Neural cell (in vitro differentiated cells): ENCODE data around the gene SMG6. TPM values are rescaled to one million over a fixed set of nuclear protein-coding genes. Genes with fewer than 3 reads are reported as not detected.

Source experiments
- H2AFZ ChIP-seq: fragments of 200-600, 300-800 bp; sonication (generic), shearing (Covaris generic); 2 replicates; pipeline ENCODE4 v1.6.0; 2014; ENCODE audit warnings: low read depth, mild to moderate bottlenecking, antibody characterized with exemption, low read length, moderate library complexity
- H3F3A ChIP-seq: fragments of 200-600 bp; shearing (Covaris generic); 2 replicates; pipeline ENCODE4 v1.6.1; 2016; ENCODE audit warnings: mild to moderate bottlenecking, moderate library complexity, mixed read lengths, antibody characterized with exemption, low read length; ENCODE audit not compliant: insufficient read depth, poor library complexity, severe bottlenecking
- H3K27ac ChIP-seq: fragments of 200-600, 300-800 bp; sonication (generic), shearing (Covaris generic); 2 replicates; pipeline ENCODE4 v1.5.1; 2014; ENCODE audit warnings: mild to moderate bottlenecking, low read length, moderate library complexity
- H3K27me3 ChIP-seq: fragments of 300-800, 200-600 bp; sonication (generic), shearing (Covaris generic); 2 replicates; pipeline ENCODE4 v1.6.0; 2014; ENCODE audit warnings: mild to moderate bottlenecking, low read depth, low read length, moderate library complexity; ENCODE audit not compliant: insufficient read depth
- H3K36me3 ChIP-seq: fragments of 300-800, 200-600 bp; sonication (generic), shearing (Covaris generic); 2 replicates; pipeline ENCODE4 v1.5.1; 2014; ENCODE audit warnings: mild to moderate bottlenecking, antibody characterized with exemption, low read length, moderate library complexity; ENCODE audit not compliant: insufficient read depth
- H3K4me2 ChIP-seq: fragments of 300-800, 200-600 bp; sonication (generic), shearing (Covaris generic); 2 replicates; pipeline ENCODE4 v1.6.0; 2014; ENCODE audit warnings: mild to moderate bottlenecking, low read length
- H3K4me3 ChIP-seq: fragments of 300-800, 200-600 bp; sonication (generic), shearing (Covaris generic); 2 replicates; pipeline ENCODE4 v1.5.1; 2014; ENCODE audit warnings: mild to moderate bottlenecking, low read length, moderate library complexity
- H3K79me2 ChIP-seq: fragments of 200-600 bp; shearing (Covaris generic); replicated peaks from 2 replicates; pipeline ENCODE4 v1.6.0; 2014; ENCODE audit warnings: mild to moderate bottlenecking, low read length, moderate library complexity; ENCODE audit not compliant: insufficient read depth
- H3K9ac ChIP-seq: fragments of 300-800, 200-600 bp; sonication (generic), shearing (Covaris generic); 2 replicates; pipeline ENCODE4 v1.6.1; 2016; ENCODE audit warnings: mild to moderate bottlenecking, low read length, mixed read lengths
- H3K9me2 ChIP-seq: fragments of 200-600 bp; shearing (Covaris generic); 2 replicates; pipeline ENCODE4 v1.6.1; 2016; ENCODE audit warnings: mild to moderate bottlenecking, low read length, mixed read lengths; ENCODE audit not compliant: insufficient read depth
- H3K9me3 ChIP-seq: fragments of 200-600, 300-800 bp; sonication (generic), shearing (Covaris generic); 2 replicates; pipeline ENCODE4 v1.6.1; 2016; ENCODE audit warnings: mild to moderate bottlenecking, mixed run types, low read length, moderate library complexity, mixed read lengths
- H4K20me1 ChIP-seq: fragments of 200-600 bp; shearing (Covaris generic); 2 replicates; pipeline ENCODE4 v1.6.1; 2016; ENCODE audit warnings: mild to moderate bottlenecking, mixed run types; ENCODE audit not compliant: insufficient read depth
- CTCF ChIP-seq: fragments of 450-650 bp; IDR thresholded peaks from 2 replicates; pipeline ENCODE4 v1.5.1; 2014; ENCODE audit warnings: antibody characterized with exemption, mild to moderate bottlenecking, moderate library complexity; ENCODE audit not compliant: poor library complexity, severe bottlenecking
- EP300 ChIP-seq: fragments of 450-650 bp; conservative IDR thresholded peaks from 2 replicates; pipeline ENCODE4 v1.6.1; 2014; ENCODE audit warnings: antibody characterized with exemption, mild to moderate bottlenecking, moderate library complexity; ENCODE audit not compliant: poor library complexity, severe bottlenecking
- EZH2 ChIP-seq: fragments of 200-600, 300-800 bp; shearing (Covaris generic), sonication (generic); IDR thresholded peaks from 2 replicates; pipeline ENCODE4 v1.6.1; 2014; ENCODE audit warnings: antibody characterized with exemption, low read length, borderline replicate concordance, mild to moderate bottlenecking; ENCODE audit not compliant: insufficient read depth, poor library complexity, severe bottlenecking
- MXI1 ChIP-seq: fragments of 450-650 bp; conservative IDR thresholded peaks from 2 replicates; pipeline ENCODE4 v1.6.1; 2014; ENCODE audit warnings: antibody characterized with exemption, mild to moderate bottlenecking; ENCODE audit not compliant: poor library complexity, severe bottlenecking
- POLR2AphosphoS5 ChIP-seq: IDR thresholded peaks from 2 replicates; pipeline ENCODE4 v1.6.1; 2012
- RAD21 ChIP-seq: fragments of 450-650 bp; conservative IDR thresholded peaks from 2 replicates; pipeline ENCODE4 v1.6.1; 2014; ENCODE audit warnings: antibody characterized with exemption, mild to moderate bottlenecking, moderate library complexity
- SMC3 ChIP-seq: fragments of 450-650 bp; conservative IDR thresholded peaks from 2 replicates; pipeline ENCODE4 v1.6.1; 2014; ENCODE audit warnings: antibody characterized with exemption, mild to moderate bottlenecking, moderate library complexity; ENCODE audit not compliant: poor library complexity
- TAF1 ChIP-seq: IDR thresholded peaks from 2 replicates; pipeline ENCODE4 v1.6.1; 2012; ENCODE audit warnings: low read depth
- polyA plus RNA-seq: library from polyadenylated mRNA; depleted of rRNA; stranded (reverse); fragments of >200 nt; gene quantifications from 2 replicates; pipeline ENCODE4 v1.2.3, GENCODE V29; 2014
- TF ChIP-seq, protein P1 (sequence below): IDR thresholded peaks from 2 replicates; pipeline ENCODE4 v1.6.1; 2012; ENCODE audit warnings: borderline replicate concordance

Gene SMG6
- polyA plus RNA-seq, 1 donor from 2014 or later: 13.9 TPM

GRCh38 chr17:2177235-2177811 lies 126.3 kb downstream of the SMG6 start:
- Histone ChIP-seq H4K20me1 (no peaks in the 10 kb centered on the region), H3K79me2 (no peaks in the 10 kb centered on the region), H2AFZ (no peak overlapping the region), H3K9ac (no peak overlapping the region), H3K27me3 (no peaks in the 10 kb centered on the region), H3K9me2 (no peaks in the 10 kb centered on the region), H3K4me3 (no peak overlapping the region), H3K9me3 (no peaks in the 10 kb centered on the region), H3K27ac (no peak overlapping the region), H3K36me3 (no peaks in the 10 kb centered on the region), H3F3A (no peaks in the 10 kb centered on the region), H3K4me2 (no peak overlapping the region)
- TF ChIP-seq SMC3: no peak
- TF ChIP-seq CTCF: no peak
- no peak for TF ChIP-seq RAD21
- no peak for TF ChIP-seq POLR2AphosphoS5
- TF ChIP-seq EZH2: no peak
- TF ChIP-seq TAF1: no peak
- TF ChIP-seq, protein P1, sequence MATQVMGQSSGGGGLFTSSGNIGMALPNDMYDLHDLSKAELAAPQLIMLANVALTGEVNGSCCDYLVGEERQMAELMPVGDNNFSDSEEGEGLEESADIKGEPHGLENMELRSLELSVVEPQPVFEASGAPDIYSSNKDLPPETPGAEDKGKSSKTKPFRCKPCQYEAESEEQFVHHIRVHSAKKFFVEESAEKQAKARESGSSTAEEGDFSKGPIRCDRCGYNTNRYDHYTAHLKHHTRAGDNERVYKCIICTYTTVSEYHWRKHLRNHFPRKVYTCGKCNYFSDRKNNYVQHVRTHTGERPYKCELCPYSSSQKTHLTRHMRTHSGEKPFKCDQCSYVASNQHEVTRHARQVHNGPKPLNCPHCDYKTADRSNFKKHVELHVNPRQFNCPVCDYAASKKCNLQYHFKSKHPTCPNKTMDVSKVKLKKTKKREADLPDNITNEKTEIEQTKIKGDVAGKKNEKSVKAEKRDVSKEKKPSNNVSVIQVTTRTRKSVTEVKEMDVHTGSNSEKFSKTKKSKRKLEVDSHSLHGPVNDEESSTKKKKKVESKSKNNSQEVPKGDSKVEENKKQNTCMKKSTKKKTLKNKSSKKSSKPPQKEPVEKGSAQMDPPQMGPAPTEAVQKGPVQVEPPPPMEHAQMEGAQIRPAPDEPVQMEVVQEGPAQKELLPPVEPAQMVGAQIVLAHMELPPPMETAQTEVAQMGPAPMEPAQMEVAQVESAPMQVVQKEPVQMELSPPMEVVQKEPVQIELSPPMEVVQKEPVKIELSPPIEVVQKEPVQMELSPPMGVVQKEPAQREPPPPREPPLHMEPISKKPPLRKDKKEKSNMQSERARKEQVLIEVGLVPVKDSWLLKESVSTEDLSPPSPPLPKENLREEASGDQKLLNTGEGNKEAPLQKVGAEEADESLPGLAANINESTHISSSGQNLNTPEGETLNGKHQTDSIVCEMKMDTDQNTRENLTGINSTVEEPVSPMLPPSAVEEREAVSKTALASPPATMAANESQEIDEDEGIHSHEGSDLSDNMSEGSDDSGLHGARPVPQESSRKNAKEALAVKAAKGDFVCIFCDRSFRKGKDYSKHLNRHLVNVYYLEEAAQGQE: no peak
- no peak for TF ChIP-seq MXI1
- TF ChIP-seq EP300: no peak

DNA sequence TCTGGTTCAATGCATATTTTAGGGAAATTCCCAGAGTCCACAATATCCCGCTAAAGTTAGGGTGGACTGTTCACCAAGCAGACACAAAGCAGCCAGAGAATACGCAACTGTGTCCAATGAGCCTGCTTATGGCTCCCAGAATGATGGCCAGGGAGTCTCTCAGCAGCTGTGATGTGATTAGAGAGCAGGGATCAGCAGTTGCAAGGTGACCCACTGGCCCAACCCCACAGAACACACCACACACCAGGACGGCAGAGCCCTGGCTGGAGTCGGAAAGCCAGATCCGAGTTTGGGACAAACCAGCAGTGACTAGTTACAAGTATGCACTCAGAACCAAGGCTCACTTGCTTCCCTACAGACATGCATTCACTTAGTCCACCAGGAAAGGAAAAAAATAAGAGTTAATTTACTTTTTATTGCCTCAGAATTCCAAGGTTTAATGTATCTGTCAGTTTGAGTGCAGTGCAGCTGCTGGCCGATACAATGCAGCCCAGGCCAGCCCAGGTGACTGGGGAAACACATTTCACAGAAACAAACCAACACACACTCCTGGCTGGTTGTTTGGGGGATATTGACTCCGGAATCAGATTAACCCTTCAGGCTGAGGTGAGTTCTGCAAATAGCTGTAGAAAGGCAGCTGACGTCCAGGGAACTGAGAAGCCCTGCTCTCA lies 127.0 kb downstream of the SMG6 start:
- no peaks in the 10 kb centered on the region for H3K27me3 ChIP-seq
- no peaks in the 10 kb centered on the region for H3K36me3 ChIP-seq
- H3K4me3 ChIP-seq: no peak overlapping the region
- no peak overlapping the region for H3K27ac ChIP-seq
- no peaks in the 10 kb centered on the region for H3F3A ChIP-seq
- no peaks in the 10 kb centered on the region for H3K9me3 ChIP-seq
- H3K9ac ChIP-seq: no peak overlapping the region
- H3K79me2 ChIP-seq: no peaks in the 10 kb centered on the region
- H3K9me2 ChIP-seq: no peaks in the 10 kb centered on the region
- H2AFZ ChIP-seq: no peak overlapping the region
- no peak overlapping the region for H3K4me2 ChIP-seq
- H4K20me1 ChIP-seq: no peaks in the 10 kb centered on the region
- TF ChIP-seq SMC3 (no peak), CTCF (no peak), MXI1 (no peak), EP300 (no peak), POLR2AphosphoS5 (no peak), TAF1 (no peak), RAD21 (no peak), EZH2 (no peak)
- TF ChIP-seq, protein P1: no peak
